Stimulated activated CD4-positive, alpha-beta T cell treated with anti-CD3 and anti-CD28 coated beads, Interleukin-12 subunit alpha, Interleukin-12 subunit beta, amount 100 ng/mL, for 24 hours (primary cell): ENCODE measurements around the gene RNF157.

Experiments used
- DNase-seq, 2 experiments: peaks; one replicate each; pipeline ENCODE4 v3.0.0-alpha.2; 2020; ENCODE audit warnings: low read depth in 2 of 2

The RNF157 gene

DNA sequence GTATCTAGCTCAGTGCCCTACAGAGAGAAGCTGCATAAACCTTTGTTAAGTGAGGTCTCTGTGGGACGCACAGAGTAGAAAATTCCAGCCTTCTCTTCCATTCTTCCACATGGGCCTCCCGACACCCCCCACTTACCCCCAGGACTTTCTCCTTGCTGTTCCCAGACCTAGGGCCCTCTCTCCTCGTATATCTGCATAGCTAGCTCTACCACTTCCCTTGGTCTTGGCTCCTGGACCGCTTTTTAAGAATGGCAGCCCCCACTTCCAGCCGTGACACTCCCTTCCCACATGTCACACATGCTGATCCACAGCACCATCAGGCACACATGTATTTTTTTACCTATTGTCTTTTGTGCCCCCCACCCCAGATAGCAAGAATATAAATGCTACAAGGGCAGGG is 82.5 kb downstream of the RNF157 start:
- DNase-seq: no peak

GRCh38 chr17:76156662-76156991 is 83.7 kb downstream of the RNF157 start:
- no peak for DNase-seq

- no peak for DNase-seq
Measured at GRCh38 chr17:76155988-76156661, 84.2 kb downstream of the RNF157 start.

- DNase-seq: no peak
Measured at GRCh38 chr17:76154936-76155845, 85.1 kb downstream of the RNF157 start.

GRCh38 chr17:76154292-76154691 is 86.0 kb downstream of the RNF157 start:
- DNase-seq: no peak

DNA sequence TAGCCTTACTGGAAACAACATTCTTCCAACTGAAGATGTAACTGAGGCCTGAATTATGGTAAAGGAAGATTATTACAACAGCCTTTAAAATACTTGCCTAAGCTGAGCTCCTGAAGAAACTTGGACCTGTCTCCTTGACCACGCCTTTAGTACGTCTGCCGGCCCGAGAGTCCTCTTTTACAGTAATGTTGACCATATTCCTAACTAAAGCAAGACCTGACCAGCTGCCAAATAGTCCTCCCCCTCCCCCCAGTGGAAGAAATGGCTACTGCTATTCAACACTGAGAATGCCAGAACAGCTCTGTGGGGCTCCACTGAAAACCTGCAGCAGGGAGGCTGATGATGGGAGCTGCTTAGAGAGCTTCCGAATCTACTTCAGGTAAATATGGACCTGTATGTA is 86.7 kb downstream of the RNF157 start:
- DNase-seq: no peak

DNA sequence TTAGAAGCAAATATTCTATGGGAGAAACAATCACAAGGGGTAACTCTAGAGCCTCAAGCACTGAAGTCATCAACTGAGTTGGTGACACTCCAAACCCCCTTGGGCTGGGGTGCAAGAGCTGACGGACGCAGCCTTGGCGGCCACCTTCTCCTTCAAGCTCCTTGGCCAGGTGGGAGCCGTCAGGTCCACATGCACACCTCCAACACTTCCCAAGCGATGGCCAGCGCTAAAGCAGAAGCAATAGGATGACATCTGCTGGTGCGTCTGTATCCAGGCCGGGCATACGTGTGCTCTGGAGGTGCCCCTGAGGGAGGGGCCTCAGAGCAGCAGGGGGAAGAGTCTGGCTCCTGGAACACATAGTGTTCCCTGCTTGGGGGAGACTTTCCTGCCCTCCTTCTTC is 87.1 kb downstream of the RNF157 start:
- DNase-seq: no peak

GRCh38 chr17:76152591-76152990 is 87.7 kb downstream of the RNF157 start:
- no peak for DNase-seq

GRCh38 chr17:76151896-76152454 is 88.3 kb downstream of the RNF157 start:
- DNase-seq: no peak

DNA sequence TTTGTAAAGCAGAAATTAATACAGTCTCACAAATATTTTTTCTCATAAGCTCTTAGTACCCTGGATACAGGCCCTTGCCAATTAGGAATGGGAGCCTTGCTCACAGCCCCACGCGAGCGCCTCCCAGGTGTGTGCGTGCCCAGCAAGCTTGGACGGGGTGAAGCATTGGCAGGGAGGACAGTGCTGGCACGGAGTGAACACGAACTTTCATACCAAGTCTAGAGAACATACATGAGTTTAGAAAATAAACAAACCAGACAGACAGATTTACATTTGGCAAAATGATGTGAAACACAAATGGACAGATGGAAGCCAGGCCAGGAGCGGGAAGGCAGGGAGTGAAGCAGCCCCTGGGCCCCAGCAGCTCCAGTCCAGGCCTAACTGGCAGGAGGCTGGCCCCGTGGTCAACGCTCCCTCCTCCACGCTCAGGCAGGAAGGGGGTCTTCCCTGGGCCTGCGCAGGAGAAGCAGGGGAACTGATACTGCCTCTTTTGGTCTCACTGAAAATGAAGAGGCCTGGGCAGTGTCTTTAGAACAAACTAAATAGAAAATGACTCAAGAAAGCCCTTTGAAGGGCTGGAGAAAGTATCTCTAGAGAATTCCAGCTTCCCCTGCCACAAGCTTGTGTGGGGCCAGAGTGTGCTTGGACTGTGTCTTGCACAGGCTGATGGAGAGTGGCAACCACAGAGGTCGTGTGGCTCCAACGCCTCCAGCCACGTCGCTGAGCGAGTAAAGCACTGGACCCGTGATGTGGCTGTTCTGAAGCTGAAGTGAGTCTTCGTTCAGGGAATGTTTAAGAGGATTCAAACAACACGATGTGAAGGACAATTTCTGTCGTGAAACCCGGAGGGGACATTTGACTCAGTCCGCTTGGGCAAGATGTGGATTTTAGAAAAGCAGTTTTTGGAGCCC is 89.3 kb downstream of the RNF157 start:
- DNase-seq: no peak

GRCh38 chr17:76149214-76149613 is 91.1 kb downstream of the RNF157 start:
- DNase-seq: no peak

DNA sequence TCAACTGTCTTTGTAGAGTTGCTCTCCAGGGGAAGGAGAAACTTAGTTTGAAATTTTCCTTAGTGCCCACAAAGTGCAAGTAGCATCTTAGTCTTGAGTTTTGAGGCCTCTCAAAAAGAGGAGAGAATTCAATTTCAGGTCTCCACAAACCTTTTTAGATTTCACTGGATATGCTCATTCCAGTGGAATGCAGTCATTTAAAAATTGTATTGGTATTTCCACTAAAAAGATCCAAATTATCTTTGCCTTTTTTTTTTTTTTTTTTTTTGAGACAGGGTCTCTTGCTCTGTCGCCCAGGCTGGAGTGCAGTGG is 92.3 kb downstream of the RNF157 start:
- no peak for DNase-seq

DNA sequence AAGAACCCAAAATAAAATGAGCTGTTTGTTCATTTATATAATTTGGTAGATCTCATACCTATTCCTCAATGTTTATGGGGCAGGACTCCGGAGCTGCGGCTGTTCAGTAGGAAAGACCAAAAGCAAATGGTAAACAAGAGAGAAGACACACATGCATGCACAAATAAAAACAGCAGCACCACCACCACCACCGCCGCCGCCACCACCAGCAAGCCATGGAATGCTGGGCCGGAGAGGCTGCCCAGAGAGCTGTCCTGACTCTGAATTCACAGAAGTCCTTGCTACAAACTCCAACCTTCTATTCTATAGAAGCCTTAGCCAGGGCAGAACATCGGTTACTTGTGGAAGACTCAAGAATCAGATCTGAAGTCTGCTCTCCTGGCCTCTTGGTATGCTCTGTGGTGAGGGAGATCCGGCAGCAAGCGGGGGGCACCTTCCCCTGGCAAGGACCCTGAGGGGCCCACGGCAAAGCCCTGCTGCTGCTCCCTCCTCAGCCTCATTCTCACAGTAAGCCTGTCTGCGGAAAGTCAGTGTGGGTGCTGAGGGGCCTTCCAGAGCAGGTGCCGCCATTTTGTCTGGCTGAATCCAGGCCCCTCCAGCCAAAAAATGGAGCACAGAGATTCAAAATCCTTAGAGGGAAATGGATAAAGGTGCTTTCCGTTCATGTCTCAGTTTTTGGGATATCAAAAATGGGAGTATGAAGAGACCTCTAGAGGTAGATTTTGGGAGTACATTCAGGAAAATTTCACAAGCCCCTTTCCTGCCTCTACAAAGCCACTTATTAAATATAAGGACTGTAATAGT is 92.9 kb downstream of the RNF157 start:
- DNase-seq: no peak

GRCh38 chr17:76146053-76146851 is 94.0 kb downstream of the RNF157 start:
- DNase-seq: no peak

- no peak for DNase-seq
Measured at GRCh38 chr17:76145231-76146052, 94.9 kb downstream of the RNF157 start.

DNA sequence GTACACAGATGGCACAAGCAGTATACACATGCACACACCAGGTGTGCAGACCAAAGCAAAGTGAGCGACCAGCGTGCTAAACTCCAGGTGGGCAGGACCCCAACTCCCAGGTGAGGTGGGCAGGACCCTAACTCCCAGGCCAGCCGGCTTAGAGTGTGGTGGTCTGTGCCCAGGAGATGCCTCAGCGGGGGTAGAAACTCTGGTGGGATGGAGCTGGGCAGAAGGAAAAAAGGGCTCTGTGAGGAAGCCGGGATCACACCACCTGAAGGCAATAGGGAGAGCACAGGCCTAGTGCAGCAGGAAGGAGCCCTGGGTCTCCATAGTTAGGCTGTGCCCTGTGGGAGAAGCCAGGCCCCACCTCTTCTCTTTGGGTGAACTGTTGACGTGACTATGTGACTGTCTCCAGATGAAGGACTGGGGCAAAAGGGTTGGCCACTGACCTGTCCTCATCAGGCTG is 97.7 kb downstream of the RNF157 start:
- DNase-seq: no peak

DNA sequence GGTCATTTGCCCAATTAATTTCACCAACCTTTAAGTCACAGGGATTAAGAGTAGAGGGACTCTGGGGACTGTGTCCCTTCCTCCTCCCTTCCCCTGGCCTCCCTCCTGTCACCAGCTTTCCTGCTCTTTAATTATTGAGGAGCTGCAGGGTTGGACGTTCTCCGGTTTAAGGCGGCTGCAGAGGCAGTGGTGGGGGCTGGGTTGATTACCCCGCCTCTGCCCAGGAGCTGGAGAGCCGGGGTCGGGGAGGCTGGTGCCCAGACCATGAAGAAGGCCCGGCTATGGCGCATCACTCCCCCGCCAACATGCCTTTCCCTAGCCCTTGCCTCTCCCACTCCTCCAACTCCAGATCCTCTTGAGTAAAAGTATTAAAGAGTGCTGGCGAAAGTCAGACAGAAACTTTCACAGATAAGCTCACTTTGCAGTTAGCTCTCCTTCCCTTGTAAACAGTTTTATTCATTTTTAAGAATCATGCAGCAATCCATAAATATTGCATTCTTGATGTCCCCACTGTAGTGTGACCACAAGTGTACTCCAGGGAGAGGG is 98.2 kb downstream of the RNF157 start:
- DNase-seq: no peak

- peak; percentile 80 to 89 for DNase-seq
Measured at GRCh38 chr17:76141212-76142038, 98.9 kb downstream of the RNF157 start, which contains the start of gene FOXJ1. FOXJ1 (minus strand) TSS chr17:76141245; CDS start chr17:76140395, 850 bp downstream.
